HG03108 (cell line): ENCODE measurements around the gene DOCK9.
"Not testable (repeated sequence)": the region's sequence is repeated elsewhere in the genome, so short reads cannot be mapped to it uniquely, and the experiment has no call there.

Experiments used
- ATAC-seq: cut with Tn5 transposase; IDR thresholded peaks from one replicate; pipeline ENCODE4 v1.9.1; 2021; ENCODE audit warnings: moderate library complexity; ENCODE audit not compliant: unreplicated experiment

Gene DOCK9

DNA sequence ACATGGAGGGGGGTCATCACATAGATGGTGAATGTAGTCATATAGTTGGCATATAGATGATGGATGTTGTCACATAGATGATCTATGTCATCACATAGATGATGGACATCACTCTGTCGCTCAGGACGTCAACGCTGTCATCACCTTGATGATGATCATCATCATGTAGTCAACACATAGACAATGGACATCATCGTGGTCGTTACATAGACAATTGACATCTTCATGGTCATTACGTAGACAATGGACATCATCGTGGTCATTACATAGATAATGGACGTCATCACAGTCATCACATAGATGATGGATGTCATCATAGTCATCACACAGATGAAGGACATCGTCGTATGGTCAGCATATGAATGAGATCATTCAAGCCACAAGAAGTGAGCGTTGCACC is 196.8 kb downstream of the DOCK9 start:
- no peak for ATAC-seq

DNA sequence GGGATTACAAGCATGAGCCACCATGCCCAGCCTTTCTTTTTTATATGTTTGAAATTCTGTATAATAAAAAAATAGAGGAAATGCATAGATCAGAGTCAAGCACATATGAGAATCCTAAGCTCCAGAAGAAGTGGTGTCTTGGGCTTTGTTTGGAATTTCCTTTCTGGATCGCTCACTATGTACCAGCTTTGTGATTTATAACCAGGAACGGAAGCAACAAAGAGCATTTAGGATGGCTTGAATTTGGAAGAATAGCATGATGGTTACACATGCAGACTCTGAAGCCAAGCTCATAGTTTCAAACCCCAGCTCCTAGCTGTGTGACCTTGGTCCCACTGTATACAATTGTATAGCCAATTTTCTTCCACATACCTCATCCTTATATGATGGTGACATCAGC is 197.4 kb downstream of the DOCK9 start:
- no peak for ATAC-seq

DNA sequence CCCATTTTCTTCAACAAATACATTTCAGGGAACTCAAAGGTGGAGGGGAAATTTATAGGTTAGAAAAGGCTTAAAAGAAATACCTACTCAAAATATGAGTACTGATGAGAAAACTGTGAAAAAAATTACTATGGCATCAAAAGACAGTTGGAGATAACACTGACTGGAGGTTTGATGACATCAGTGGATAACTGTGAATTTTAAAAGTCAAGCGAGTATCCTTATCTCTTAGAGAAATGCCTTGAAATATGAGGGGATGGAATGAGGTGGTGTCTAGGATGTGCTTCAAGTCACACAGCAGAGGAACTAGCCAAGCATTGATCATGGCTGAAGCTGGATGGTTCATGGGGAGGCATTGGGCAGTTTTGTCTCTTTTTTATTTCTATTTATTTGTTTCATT is 198.2 kb downstream of the DOCK9 start:
- ATAC-seq: no peak

DNA sequence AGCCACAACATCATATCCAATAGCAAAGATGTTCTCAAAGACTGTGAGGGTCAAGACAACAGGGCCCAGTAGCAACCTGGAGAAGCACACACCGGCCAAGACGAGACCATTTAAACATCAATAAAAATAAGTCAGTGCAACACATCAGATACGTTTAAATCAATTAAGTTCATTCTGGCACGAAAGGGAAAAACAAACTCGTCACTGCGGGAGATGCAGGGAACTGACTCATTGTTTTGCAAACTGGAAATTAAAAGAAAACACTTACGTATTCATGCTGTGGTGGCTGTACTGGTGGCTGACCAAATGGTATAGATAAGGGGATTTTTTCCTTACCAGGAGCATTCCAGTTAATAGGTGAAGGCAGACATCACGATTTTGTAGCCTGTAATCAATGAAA is 199.1 kb downstream of the DOCK9 start:
- ATAC-seq: no peak

DNA sequence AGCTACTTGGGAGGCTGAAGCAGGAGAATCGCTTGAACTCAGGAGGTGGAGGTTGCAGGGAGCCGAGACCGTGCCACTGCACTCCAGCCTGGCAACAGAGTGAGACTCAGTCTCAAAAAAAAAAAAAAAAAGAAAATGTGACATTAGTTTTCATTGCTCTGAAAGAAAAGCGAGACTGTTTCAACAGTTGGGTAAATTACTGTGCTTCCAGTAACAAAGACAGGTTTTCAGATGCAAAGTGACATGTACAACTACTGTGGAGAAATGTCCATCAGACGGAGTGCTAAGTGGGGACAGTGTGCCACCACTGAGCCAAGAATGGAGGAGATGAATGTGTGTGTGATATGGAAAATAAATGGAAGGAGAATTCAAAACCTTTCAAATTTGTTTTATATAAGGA is 201.2 kb downstream of the DOCK9 start:
- no peak for ATAC-seq

GRCh38 chr13:98775844-98776598 is 201.8 kb downstream of the DOCK9 start:
- no peak for ATAC-seq

- ATAC-seq: no peak
These were observed 202.5 kb downstream of the DOCK9 start for GRCh38 chr13:98775386-98775785.

DNA sequence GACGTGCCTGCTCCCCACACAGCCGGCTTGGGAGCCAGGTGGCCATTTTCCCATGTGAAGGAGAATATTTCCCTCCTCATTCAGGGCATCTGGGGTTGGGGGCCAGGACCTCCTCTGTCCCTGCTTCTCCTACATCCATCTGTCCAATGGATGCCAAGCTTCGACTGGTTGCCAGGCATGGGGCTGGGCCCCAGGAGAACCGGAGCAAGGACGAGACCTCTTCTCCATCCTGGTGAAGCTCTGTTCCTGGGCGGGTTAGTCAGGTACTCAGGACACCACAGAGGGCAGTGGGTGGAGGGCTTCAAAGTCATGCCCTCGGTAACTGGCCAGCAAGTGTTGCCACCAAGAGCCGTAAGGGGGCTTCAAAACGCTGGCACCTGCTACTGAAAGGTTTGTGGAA is 203.1 kb downstream of the DOCK9 start:
- no peak for ATAC-seq

GRCh38 chr13:98773921-98774320 is 203.9 kb downstream of the DOCK9 start:
- no peak for ATAC-seq

GRCh38 chr13:98772794-98773452 is 204.9 kb downstream of the DOCK9 start:
- no peak for ATAC-seq

GRCh38 chr13:98771838-98772611 is 205.8 kb downstream of the DOCK9 start:
- no peak for ATAC-seq

DNA sequence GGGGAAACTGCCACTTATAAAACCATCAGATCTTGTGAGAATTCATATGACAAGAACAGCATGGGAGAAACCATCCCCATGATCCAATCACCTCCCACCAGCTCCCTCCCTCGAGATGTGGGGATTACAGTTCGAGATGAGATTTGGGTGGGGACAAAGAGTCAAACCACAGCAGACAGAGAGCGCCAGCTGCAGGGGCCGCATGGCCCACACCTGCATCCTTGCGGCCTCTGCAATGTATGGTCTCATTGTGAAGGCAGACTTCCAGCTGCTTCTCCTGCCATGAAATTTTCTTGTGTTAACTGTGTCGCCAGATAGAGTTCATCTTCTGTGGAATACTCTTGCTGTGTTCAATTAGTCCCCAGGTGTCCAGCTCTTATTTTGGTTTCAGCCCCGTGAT is 208.1 kb downstream of the DOCK9 start:
- ATAC-seq: no peak

- ATAC-seq: no peak
These were observed 209.3 kb downstream of the DOCK9 start for GRCh38 chr13:98768522-98768921.

DNA sequence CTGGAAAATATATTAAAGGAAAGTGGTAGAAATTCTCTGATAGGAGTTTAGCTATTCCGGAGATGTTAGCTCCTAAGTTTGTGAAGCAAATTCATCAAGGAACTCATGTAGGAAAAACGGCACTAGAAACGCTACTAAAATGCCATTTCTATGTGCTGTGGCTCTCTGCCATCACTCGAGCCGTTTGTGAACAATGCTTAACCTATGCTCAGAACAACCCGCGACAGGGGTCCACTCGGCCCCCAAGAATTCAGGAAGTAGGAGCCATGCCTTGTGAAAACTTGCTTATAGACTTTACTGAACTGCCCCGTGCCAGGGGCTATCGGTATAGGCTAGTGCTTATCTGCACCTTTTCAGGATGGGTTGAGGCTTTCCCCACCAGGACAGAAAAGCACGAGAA is 211.2 kb downstream of the DOCK9 start:
- ATAC-seq: no peak

- no peak for ATAC-seq
These were observed 211.8 kb downstream of the DOCK9 start for GRCh38 chr13:98765996-98766519.

- no peak for ATAC-seq
These were observed 215.8 kb downstream of the DOCK9 start for GRCh38 chr13:98761986-98762616.

DNA sequence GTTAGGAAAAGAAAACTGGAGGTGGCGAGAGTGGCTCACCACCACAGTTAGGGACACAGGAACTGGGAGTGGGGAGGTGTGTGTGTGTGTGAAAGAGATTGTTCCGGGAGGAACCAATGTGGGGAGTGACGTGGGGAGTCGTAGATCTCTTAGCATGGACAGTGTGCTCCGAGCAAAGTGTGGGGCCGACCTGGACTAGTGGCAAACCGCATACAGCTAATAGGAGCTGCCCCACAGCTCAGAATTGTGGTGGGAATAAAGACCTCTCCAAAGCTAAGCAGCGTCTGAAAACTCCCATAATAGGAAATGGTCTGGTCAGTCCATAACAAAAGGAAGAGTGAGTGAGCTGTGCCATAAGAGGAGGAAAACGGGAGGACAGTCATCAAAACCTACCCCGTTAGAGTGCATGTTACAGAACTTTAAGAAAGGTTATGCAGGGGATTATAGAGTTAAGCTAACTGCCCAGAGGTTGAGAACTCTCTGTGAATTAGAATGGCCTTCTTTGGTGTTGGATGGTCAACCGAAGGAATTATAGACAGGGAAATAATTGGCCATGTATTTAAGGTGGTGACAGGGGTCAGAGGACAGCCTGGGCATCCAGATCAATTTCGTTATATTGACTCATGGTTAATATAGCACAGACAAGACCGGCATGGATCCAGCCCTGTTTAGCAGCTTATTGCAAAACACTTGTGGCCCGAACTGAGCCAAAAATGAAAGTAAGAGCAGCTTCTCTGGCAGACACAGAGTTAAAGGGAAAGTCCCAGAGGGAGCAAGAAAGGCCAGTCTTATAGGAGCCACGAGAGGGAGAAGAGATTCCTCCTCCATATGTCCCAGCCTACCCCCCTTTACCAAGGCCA is 216.5 kb downstream of the DOCK9 start:
- no peak for ATAC-seq

DNA sequence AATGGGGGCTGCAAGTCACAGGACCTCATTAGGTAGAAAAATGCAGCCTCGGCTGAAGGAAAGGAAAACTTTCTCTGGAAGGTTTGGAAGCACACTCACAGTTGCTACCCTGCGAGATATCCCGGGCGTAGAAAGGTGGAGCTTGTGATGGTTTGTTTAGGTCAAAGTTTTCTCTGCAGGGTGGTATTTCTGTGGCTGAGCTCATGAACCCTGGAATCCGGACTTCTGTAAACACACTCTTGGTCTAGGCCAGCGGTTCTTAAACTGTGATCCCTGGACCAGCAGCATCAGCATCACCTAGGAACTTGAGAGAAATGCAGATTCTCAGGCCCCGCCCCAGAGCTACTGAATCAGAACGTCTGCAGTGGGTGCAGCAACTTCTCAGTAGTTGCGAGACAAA is 222.1 kb downstream of the DOCK9 start:
- ATAC-seq: no peak

DNA sequence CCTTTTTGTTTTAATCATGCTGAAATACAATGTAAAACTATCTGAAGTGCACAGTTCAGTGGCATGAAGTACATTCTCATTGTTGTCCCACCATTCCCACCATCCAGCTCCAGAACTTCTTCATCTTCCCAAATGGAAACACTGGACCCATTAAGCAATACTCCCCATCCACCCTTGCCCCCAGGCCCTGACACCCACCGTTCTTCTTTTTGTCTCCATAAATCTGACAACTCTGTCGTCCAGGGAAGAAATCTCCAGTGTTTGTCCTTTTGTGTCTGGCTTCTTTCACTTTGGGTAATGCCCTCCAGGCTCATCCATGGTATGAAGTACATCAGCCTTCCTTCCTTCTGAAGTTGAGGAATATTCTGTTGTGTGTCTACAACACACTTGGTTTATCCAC is 222.7 kb downstream of the DOCK9 start:
- no peak for ATAC-seq

DNA sequence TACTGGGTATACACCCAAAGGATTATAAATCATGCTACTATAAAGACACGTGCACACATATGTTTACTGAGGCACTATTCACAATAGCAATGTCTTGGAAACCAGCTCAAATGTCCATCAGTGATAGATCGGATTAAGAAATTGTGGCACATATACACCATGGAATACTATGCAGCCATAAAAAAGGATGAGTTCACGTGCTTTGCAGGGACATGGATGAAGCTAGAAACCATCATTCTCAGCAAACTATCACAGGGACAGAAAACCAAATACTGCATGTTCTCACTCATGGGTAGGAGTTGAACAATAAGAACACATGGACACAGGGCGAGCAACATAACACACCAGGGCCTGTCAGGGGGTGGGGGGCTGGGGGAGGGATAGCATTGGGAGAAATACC is 223.4 kb downstream of the DOCK9 start:
- not testable (repeated sequence) for ATAC-seq
